ENCODE results near the gene BMPR1B.

The BMPR1B gene

GRCh38 chr4:94728056-94728766, 29.5 kb upstream of the BMPR1B start:
- no peaks in the 10 kb centered on the region for H3K4me1 ChIP-seq (ENCODE audit: low read length)
- H3K4me2 ChIP-seq (ENCODE audit: low read depth, low read length): no peak overlapping the region
- no peaks in the 10 kb centered on the region for H3F3A ChIP-seq (ENCODE audit: insufficient read depth, low read length)
- H3K36me3 ChIP-seq (replicated peaks; ENCODE audit: insufficient read depth, low read length): no peaks in the 10 kb centered on the region
- DNase-seq: no peak
- H2AFZ ChIP-seq (ENCODE audit: low read length): no peak overlapping the region
- H3K9ac ChIP-seq (ENCODE audit: low read length): no peak overlapping the region
- H3K9me3 ChIP-seq (replicated peaks; ENCODE audit: insufficient read depth, low read length): no peaks in the 10 kb centered on the region
- TF ChIP-seq EZH2phosphoT487 (IDR thresholded peaks at IDR 0.05; ENCODE audit: low read length) (no peak), EZH2 (optimal IDR thresholded peaks at IDR 0.05; ENCODE audit: low read depth, low read length) (no peak)
- TF ChIP-seq, protein P1, sequence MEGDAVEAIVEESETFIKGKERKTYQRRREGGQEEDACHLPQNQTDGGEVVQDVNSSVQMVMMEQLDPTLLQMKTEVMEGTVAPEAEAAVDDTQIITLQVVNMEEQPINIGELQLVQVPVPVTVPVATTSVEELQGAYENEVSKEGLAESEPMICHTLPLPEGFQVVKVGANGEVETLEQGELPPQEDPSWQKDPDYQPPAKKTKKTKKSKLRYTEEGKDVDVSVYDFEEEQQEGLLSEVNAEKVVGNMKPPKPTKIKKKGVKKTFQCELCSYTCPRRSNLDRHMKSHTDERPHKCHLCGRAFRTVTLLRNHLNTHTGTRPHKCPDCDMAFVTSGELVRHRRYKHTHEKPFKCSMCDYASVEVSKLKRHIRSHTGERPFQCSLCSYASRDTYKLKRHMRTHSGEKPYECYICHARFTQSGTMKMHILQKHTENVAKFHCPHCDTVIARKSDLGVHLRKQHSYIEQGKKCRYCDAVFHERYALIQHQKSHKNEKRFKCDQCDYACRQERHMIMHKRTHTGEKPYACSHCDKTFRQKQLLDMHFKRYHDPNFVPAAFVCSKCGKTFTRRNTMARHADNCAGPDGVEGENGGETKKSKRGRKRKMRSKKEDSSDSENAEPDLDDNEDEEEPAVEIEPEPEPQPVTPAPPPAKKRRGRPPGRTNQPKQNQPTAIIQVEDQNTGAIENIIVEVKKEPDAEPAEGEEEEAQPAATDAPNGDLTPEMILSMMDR (IDR thresholded peaks at IDR 0.05; ENCODE audit: low read length): no peak
- no peaks in the 10 kb centered on the region for H3K27me3 ChIP-seq (replicated peaks; ENCODE audit: insufficient read depth, low read length)
- H3K27ac ChIP-seq (ENCODE audit: low read length): no peak overlapping the region
- H4K20me1 ChIP-seq (ENCODE audit: insufficient read depth, low read length): no peaks in the 10 kb centered on the region
- H3K4me3 ChIP-seq (ENCODE audit: low read length): no peak overlapping the region
- no peaks in the 10 kb centered on the region for H3K9me2 ChIP-seq (replicated peaks; ENCODE audit: insufficient read depth, low read length)
- no peaks in the 10 kb centered on the region for H3K79me2 ChIP-seq (ENCODE audit: low read length)

DNA sequence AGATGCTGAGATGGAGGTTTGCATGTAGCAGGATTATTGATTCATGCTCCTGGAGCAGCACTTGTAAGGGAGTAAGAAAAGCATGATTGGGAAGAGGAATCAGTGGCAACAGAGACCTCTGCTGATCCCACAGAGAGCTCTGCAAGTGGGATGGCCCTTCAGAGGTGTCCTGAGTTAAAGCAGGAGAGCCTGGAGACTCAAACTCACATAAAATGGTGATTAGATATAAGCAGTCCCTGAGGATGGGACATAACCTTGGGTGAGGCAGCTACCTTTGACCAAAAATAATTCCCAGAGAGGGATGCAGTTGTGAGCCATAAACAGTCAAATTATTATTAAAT, 25.4 kb upstream of the BMPR1B start:
- H3K9me3 ChIP-seq (replicated peaks; ENCODE audit: insufficient read depth, low read length): no peaks in the 10 kb centered on the region
- H3K27me3 ChIP-seq (replicated peaks; ENCODE audit: insufficient read depth, low read length): no peaks in the 10 kb centered on the region
- no peaks in the 10 kb centered on the region for H3F3A ChIP-seq (ENCODE audit: insufficient read depth, low read length)
- H3K4me1 ChIP-seq (ENCODE audit: low read length): no peaks in the 10 kb centered on the region
- no peaks in the 10 kb centered on the region for H3K79me2 ChIP-seq (ENCODE audit: low read length)
- TF ChIP-seq EZH2 (optimal IDR thresholded peaks at IDR 0.05; ENCODE audit: low read depth, low read length): no peak
- TF ChIP-seq EZH2phosphoT487 (IDR thresholded peaks at IDR 0.05; ENCODE audit: low read length): no peak
- TF ChIP-seq, protein P1 (IDR thresholded peaks at IDR 0.05; ENCODE audit: low read length): no peak
- H3K4me3 ChIP-seq (ENCODE audit: low read length): no peak overlapping the region
- no peaks in the 10 kb centered on the region for H4K20me1 ChIP-seq (ENCODE audit: insufficient read depth, low read length)
- no peaks in the 10 kb centered on the region for H3K36me3 ChIP-seq (replicated peaks; ENCODE audit: insufficient read depth, low read length)
- H3K9ac ChIP-seq (ENCODE audit: low read length): no peak overlapping the region
- no peak overlapping the region for H3K27ac ChIP-seq (ENCODE audit: low read length)
- no peak overlapping the region for H3K4me2 ChIP-seq (ENCODE audit: low read depth, low read length)
- no peak for DNase-seq
- no peaks in the 10 kb centered on the region for H3K9me2 ChIP-seq (replicated peaks; ENCODE audit: insufficient read depth, low read length)
- H2AFZ ChIP-seq (ENCODE audit: low read length): no peak overlapping the region

- Histone ChIP-seq H4K20me1 (ENCODE audit: insufficient read depth, low read length) (no peaks in the 10 kb centered on the region), H3K4me1 (ENCODE audit: low read length) (no peaks in the 10 kb centered on the region), H3K79me2 (ENCODE audit: low read length) (no peaks in the 10 kb centered on the region), H3K4me3 (ENCODE audit: low read length) (no peak overlapping the region), H3K9ac (ENCODE audit: low read length) (no peak overlapping the region), H3K36me3 (replicated peaks; ENCODE audit: insufficient read depth, low read length) (no peaks in the 10 kb centered on the region), H3K9me3 (replicated peaks; ENCODE audit: insufficient read depth, low read length) (no peaks in the 10 kb centered on the region), H2AFZ (ENCODE audit: low read length) (no peak overlapping the region), H3F3A (ENCODE audit: insufficient read depth, low read length) (no peaks in the 10 kb centered on the region), H3K27me3 (replicated peaks; ENCODE audit: insufficient read depth, low read length) (no peaks in the 10 kb centered on the region), H3K4me2 (ENCODE audit: low read depth, low read length) (no peak overlapping the region), H3K9me2 (replicated peaks; ENCODE audit: insufficient read depth, low read length) (no peaks in the 10 kb centered on the region), H3K27ac (ENCODE audit: low read length) (no peak overlapping the region)
- TF ChIP-seq, protein P1 (IDR thresholded peaks at IDR 0.05; ENCODE audit: low read length): no peak
- TF ChIP-seq EZH2 (optimal IDR thresholded peaks at IDR 0.05; ENCODE audit: low read depth, low read length) (no peak), EZH2phosphoT487 (IDR thresholded peaks at IDR 0.05; ENCODE audit: low read length) (no peak)
- DNase-seq: no peak
Measured at GRCh38 chr4:94739741-94740140, 18.0 kb upstream of the BMPR1B start.

Measured in MM.1S (cell line).